GM19351 (cell line): ENCODE measurements around the gene MVP.
"Not testable (repeated sequence)": the region's sequence is repeated elsewhere in the genome, so short reads cannot be mapped to it uniquely, and the experiment has no call there.

Experiments
- ATAC-seq: cut with Tn5 transposase; IDR thresholded peaks from one replicate; pipeline ENCODE4 v1.9.1; 2021; ENCODE audit warnings: mild to moderate bottlenecking, moderate library complexity; ENCODE audit not compliant: unreplicated experiment

The MVP gene

GRCh38 chr16:29868396-29869009 is 48.2 kb downstream of the MVP start:
- no peak for ATAC-seq

- not testable (repeated sequence) for ATAC-seq
These were observed 48.8 kb downstream of the MVP start for GRCh38 chr16:29869067-29869466.

GRCh38 chr16:29871822-29872546 is 51.7 kb downstream of the MVP start:
- no peak for ATAC-seq

GRCh38 chr16:29873319-29873718 is 53.1 kb downstream of the MVP start:
- no peak for ATAC-seq

- ATAC-seq = no peak
These were observed 54.9 kb downstream of the MVP start for GRCh38 chr16:29875206-29875605.

GRCh38 chr16:29876217-29876593 is 55.9 kb downstream of the MVP start:
- ATAC-seq = no peak

GRCh38 chr16:29876594-29877249 is 56.5 kb downstream of the MVP start:
- ATAC-seq = no peak

- ATAC-seq = no peak
These were observed 57.2 kb downstream of the MVP start for GRCh38 chr16:29877266-29877961.

GRCh38 chr16:29878172-29878571 is 57.9 kb downstream of the MVP start:
- no peak for ATAC-seq

- ATAC-seq = no peak
These were observed 60.8 kb downstream of the MVP start for GRCh38 chr16:29881050-29881449.

- ATAC-seq = no peak
These were observed 63.7 kb downstream of the MVP start for GRCh38 chr16:29883987-29884386.

- not testable (repeated sequence) for ATAC-seq
These were observed 69.1 kb downstream of the MVP start for GRCh38 chr16:29889372-29889771.

- no peak for ATAC-seq
These were observed 71.5 kb downstream of the MVP start for GRCh38 chr16:29891525-29892457.

GRCh38 chr16:29892458-29892813 is 72.2 kb downstream of the MVP start:
- ATAC-seq = no peak

GRCh38 chr16:29893553-29893952 is 73.3 kb downstream of the MVP start:
- no peak for ATAC-seq

GRCh38 chr16:29894352-29894751 is 74.1 kb downstream of the MVP start:
- no peak for ATAC-seq

GRCh38 chr16:29896841-29897240 is 76.6 kb downstream of the MVP start:
- no peak for ATAC-seq

- no peak for ATAC-seq
These were observed 77.1 kb downstream of the MVP start for GRCh38 chr16:29897333-29897732.
